Panc1 (cell line): Measurements from ENCODE around the gene ITGA8. TPM values are rescaled to one million over a fixed set of nuclear protein-coding genes. Genes with fewer than 3 reads are reported as not detected.

Source experiments
- ATAC-seq: fragments of 200-7000 bp; cut with Tn5 transposase; 2 replicates; pipeline ENCODE4 v1.9.1; 2020; ENCODE audit warnings: mild to moderate bottlenecking, moderate library complexity
- BruUV-seq: library from RNA; stranded (reverse); fragments of 400-500 nt; replicated peaks from 2 replicates; lab custom pipeline; 2021; lab: Mats Ljungman, UMichigan
- CTCF ChIA-PET: fragments of 300-600 bp; sonication (Branson Sonifier 250); formaldehyde crosslinking; loops from one replicate; lab custom pipeline; 2022; ENCODE audit warnings: antibody characterized with exemption; lab: Charles Lee
- POLR2A ChIA-PET: fragments of 300-600 bp; sonication (Branson Sonifier 250); formaldehyde crosslinking; loops from one replicate; lab custom pipeline; 2022; ENCODE audit warnings: antibody characterized with exemption; lab: Charles Lee
- DNase-seq: peaks from one replicate; pipeline ENCODE4 v3.0.0-alpha.2; 2010; ENCODE audit warnings: low read depth, low spot score
- H3K27ac ChIP-seq: 2 replicates; pipeline ENCODE4 v1.5.1; 2011; ENCODE audit warnings: mild to moderate bottlenecking, low read length, inconsistent platforms
- H3K27me3 ChIP-seq: fragments of 200-500 bp; sonication (Bioruptor generic); 2 replicates; pipeline ENCODE4 v1.6.0; 2014; ENCODE audit warnings: low read length, inconsistent platforms; ENCODE audit not compliant: control insufficient read depth, insufficient read depth
- H3K36me3 ChIP-seq: fragments of 200-500 bp; sonication (Bioruptor generic); 2 replicates; pipeline ENCODE4 v1.5.1; 2014; ENCODE audit warnings: inconsistent platforms, mild to moderate bottlenecking, low read length, moderate library complexity; ENCODE audit not compliant: control insufficient read depth, insufficient read depth
- H3K4me1 ChIP-seq: 2 replicates; pipeline ENCODE4 v1.5.1; 2011; ENCODE audit warnings: inconsistent platforms, mild to moderate bottlenecking, low read length, moderate library complexity; ENCODE audit not compliant: control insufficient read depth, insufficient read depth
- H3K4me3 ChIP-seq, 2 experiments: 2 replicates each; pipeline ENCODE4 v1.5.1; 2011 to 2012; ENCODE audit warnings: low read depth in 2 of 2, low read length in 2 of 2, mild to moderate bottlenecking in 2 of 2, inconsistent platforms in 1 of 2, moderate library complexity in 1 of 2
- H3K9me3 ChIP-seq: fragments of 200-500 bp; sonication (Bioruptor generic); 2 replicates; pipeline ENCODE4 v1.5.1; 2014; ENCODE audit warnings: low read depth, mild to moderate bottlenecking, inconsistent platforms, low read length, moderate library complexity; ENCODE audit not compliant: control insufficient read depth, insufficient read depth
- POLR2AphosphoS5 ChIP-seq: IDR thresholded peaks from 2 replicates; pipeline ENCODE4 v1.6.1; 2012; ENCODE audit warnings: mild to moderate bottlenecking, low read depth, low read length, moderate library complexity
- REST ChIP-seq, 2 experiments: IDR thresholded peaks; 2 replicates each; pipeline ENCODE4 v1.6.1; 2011 to 2012; ENCODE audit warnings: low read depth in 2 of 2, control low read depth in 1 of 2, low read length in 1 of 2, mild to moderate bottlenecking in 1 of 2, moderate library complexity in 1 of 2; ENCODE audit not compliant: insufficient read depth in 1 of 2
- SIN3A ChIP-seq: IDR thresholded peaks from 2 replicates; pipeline ENCODE4 v1.6.1; 2012; ENCODE audit warnings: low read depth, mild to moderate bottlenecking, low read length, moderate library complexity, borderline replicate concordance; ENCODE audit not compliant: insufficient read depth
- TCF7L2 ChIP-seq: IDR thresholded peaks from 2 replicates; pipeline ENCODE4 v1.6.1; 2011; ENCODE audit warnings: mild to moderate bottlenecking, low read depth, low read length, inconsistent platforms
- in situ Hi-C: cut with HindIII; loops from 2 replicates; pipeline ENCODE4 v1.10.0; 2016; ENCODE audit warnings: low sequenced_read_pairs, low pct_unique_long_range_greater_than_20kb
- intact Hi-C: fragments of 100-400 bp; cut with micrococcal nuclease; formaldehyde crosslinking; loops from one replicate; pipeline ENCODE4 v1.10.0; 2022; ENCODE audit not compliant: unreplicated experiment
- total RNA-seq: library from RNA; stranded (reverse); gene quantifications from one replicate; pipeline ENCODE4 v1.2.1, GENCODE V29; 2021; ENCODE audit not compliant: unreplicated experiment
- TF ChIP-seq, protein P1 (sequence below): fragments of 450-650 bp; IDR thresholded peaks from 2 replicates; pipeline ENCODE4 v1.5.1; 2017; ENCODE audit warnings: mild to moderate bottlenecking

Gene ITGA8
- total RNA-seq, 1 experiment from 2014 or later = 0.18 TPM

DNA sequence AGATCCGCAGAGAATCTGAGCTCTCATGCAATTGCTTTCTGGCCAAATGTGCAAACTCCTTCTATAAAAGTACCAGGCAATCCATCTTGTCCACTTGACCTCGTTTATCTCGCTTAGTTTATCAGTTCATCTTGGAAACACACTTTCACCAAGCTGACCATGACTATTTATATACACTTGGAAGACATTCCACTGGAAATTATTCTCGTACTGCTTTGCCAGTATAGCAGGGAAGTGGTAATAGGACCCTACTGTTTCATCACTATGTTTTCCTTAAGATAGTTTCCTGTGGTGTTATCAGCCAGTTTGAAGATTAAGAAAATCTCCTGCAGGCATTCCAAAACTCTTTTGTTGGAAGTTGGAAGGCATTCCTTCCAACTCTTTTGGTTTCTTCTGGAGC is 233.3 kb downstream of the ITGA8 start:
- ChIA-PET CTCF (no interaction called here), POLR2A (no interaction called here)
- Histone ChIP-seq H3K9me3 (no peaks in the 10 kb centered on the region), H3K36me3 (no peaks in the 10 kb centered on the region), H3K27me3 (no peaks in the 10 kb centered on the region), H3K4me1 (no peaks in the 10 kb centered on the region), H3K4me3 (no peak overlapping the region), H3K27ac (no peak overlapping the region)
- ATAC-seq (no peak), DNase-seq (no peak)
- intact Hi-C loops (no loop called here), in situ Hi-C loops (no loop called here)
- BruUV-seq = no TSS peak
- no peak for TF ChIP-seq TCF7L2
- TF ChIP-seq REST (IDR thresholded peaks at IDR 0.05; ENCODE audit: insufficient read depth in 1 of 2, low read depth in 2 of 2, low read length in 1 of 2) = no peak
- TF ChIP-seq POLR2AphosphoS5 = no peak
- TF ChIP-seq, protein P1, sequence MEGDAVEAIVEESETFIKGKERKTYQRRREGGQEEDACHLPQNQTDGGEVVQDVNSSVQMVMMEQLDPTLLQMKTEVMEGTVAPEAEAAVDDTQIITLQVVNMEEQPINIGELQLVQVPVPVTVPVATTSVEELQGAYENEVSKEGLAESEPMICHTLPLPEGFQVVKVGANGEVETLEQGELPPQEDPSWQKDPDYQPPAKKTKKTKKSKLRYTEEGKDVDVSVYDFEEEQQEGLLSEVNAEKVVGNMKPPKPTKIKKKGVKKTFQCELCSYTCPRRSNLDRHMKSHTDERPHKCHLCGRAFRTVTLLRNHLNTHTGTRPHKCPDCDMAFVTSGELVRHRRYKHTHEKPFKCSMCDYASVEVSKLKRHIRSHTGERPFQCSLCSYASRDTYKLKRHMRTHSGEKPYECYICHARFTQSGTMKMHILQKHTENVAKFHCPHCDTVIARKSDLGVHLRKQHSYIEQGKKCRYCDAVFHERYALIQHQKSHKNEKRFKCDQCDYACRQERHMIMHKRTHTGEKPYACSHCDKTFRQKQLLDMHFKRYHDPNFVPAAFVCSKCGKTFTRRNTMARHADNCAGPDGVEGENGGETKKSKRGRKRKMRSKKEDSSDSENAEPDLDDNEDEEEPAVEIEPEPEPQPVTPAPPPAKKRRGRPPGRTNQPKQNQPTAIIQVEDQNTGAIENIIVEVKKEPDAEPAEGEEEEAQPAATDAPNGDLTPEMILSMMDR = no peak
- TF ChIP-seq SIN3A = no peak

GRCh38 chr10:15485684-15486316 is 233.9 kb downstream of the ITGA8 start:
- H3K27ac ChIP-seq = no peak overlapping the region
- no peak overlapping the region for H3K4me3 ChIP-seq
- BruUV-seq = no TSS peak
- TF ChIP-seq POLR2AphosphoS5 = no peak
- TF ChIP-seq, protein P1 = no peak
- no peak for TF ChIP-seq TCF7L2
- no peak for TF ChIP-seq SIN3A
- no peak for TF ChIP-seq REST (IDR thresholded peaks at IDR 0.05; ENCODE audit: insufficient read depth in 1 of 2, low read depth in 2 of 2, low read length in 1 of 2)
- DNase-seq = no peak
- H3K4me1 ChIP-seq = no peaks in the 10 kb centered on the region
- no peak for ATAC-seq
- H3K9me3 ChIP-seq = no peaks in the 10 kb centered on the region
- CTCF ChIA-PET = no interaction called here
- POLR2A ChIA-PET = no interaction called here
- no peaks in the 10 kb centered on the region for H3K27me3 ChIP-seq
- intact Hi-C loops = no loop called here
- in situ Hi-C loops = no loop called here
- H3K36me3 ChIP-seq = no peaks in the 10 kb centered on the region
